Ishikawa (cell line): Measurements from ENCODE around the gene PIP4K2C.

Experiments
- CEBPB ChIP-seq: IDR thresholded peaks from 2 replicates; pipeline ENCODE4 v1.6.1; 2012
- CREB1 ChIP-seq: IDR thresholded peaks from 2 replicates; pipeline ENCODE4 v1.6.1; 2012; ENCODE audit warnings: low read depth
- EGR1 ChIP-seq: IDR thresholded peaks from 2 replicates; pipeline ENCODE4 v1.6.1; 2012
- EP300 ChIP-seq: IDR thresholded peaks from 2 replicates; pipeline ENCODE4 v1.6.1; 2012; ENCODE audit warnings: borderline replicate concordance
- FOXM1 ChIP-seq: IDR thresholded peaks from 2 replicates; pipeline ENCODE4 v1.6.1; 2012; ENCODE audit warnings: low read depth, borderline replicate concordance
- MAX ChIP-seq: IDR thresholded peaks from 2 replicates; pipeline ENCODE4 v1.6.1; 2012
- NFIC ChIP-seq: IDR thresholded peaks from 2 replicates; pipeline ENCODE4 v1.6.1; 2012
- RAD21 ChIP-seq: IDR thresholded peaks from 2 replicates; pipeline ENCODE4 v1.6.1; 2012; ENCODE audit warnings: low read depth
- REST ChIP-seq: IDR thresholded peaks from 2 replicates; pipeline ENCODE4 v1.6.1; 2012; ENCODE audit warnings: low read depth, mild to moderate bottlenecking
- TAF1 ChIP-seq: IDR thresholded peaks from 2 replicates; pipeline ENCODE4 v1.6.1; 2012; ENCODE audit warnings: low read depth, mild to moderate bottlenecking
- TCF12 ChIP-seq: IDR thresholded peaks from 2 replicates; pipeline ENCODE4 v1.6.1; 2012; ENCODE audit warnings: low read depth
- TEAD4 ChIP-seq: IDR thresholded peaks from 2 replicates; pipeline ENCODE4 v1.6.1; 2012
- USF1 ChIP-seq: IDR thresholded peaks from 2 replicates; pipeline ENCODE4 v1.6.1; 2012
- YY1 ChIP-seq: IDR thresholded peaks from 2 replicates; pipeline ENCODE4 v1.6.1; 2012; ENCODE audit warnings: low read depth
- ZBTB7A ChIP-seq: IDR thresholded peaks from 2 replicates; pipeline ENCODE4 v1.6.1; 2012; ENCODE audit warnings: low read depth

Gene PIP4K2C

GRCh38 chr12:57637364-57637763 lies 46.4 kb downstream of the PIP4K2C start:
- TF ChIP-seq CREB1 (no peak), TCF12 (no peak), RAD21 (no peak), USF1 (no peak), EGR1 (no peak), MAX (no peak), TAF1 (no peak), TEAD4 (no peak), ZBTB7A (no peak), CEBPB (no peak), EP300 (no peak), YY1 (no peak), REST (no peak), FOXM1 (no peak), NFIC (no peak)

- TF ChIP-seq CEBPB, result no peak
- TF ChIP-seq REST, result no peak
- TF ChIP-seq TCF12, result no peak
- TF ChIP-seq MAX, result no peak
- TF ChIP-seq RAD21, result no peak
- TF ChIP-seq FOXM1, result no peak
- TF ChIP-seq TAF1, result no peak
- TF ChIP-seq YY1, result no peak
- no peak for TF ChIP-seq ZBTB7A
- TF ChIP-seq TEAD4, result no peak
- no peak for TF ChIP-seq NFIC
- no peak for TF ChIP-seq EGR1
- no peak for TF ChIP-seq CREB1
- TF ChIP-seq EP300, result no peak
- TF ChIP-seq USF1, result no peak
Measured at GRCh38 chr12:57638096-57638495, 47.1 kb downstream of the PIP4K2C start.

- TF ChIP-seq FOXM1, result no peak
- TF ChIP-seq YY1, result no peak
- no peak for TF ChIP-seq EP300
- no peak for TF ChIP-seq ZBTB7A
- no peak for TF ChIP-seq NFIC
- TF ChIP-seq MAX, result no peak
- TF ChIP-seq TAF1, result no peak
Measured at GRCh38 chr12:57640175-57641042, 49.4 kb downstream of the PIP4K2C start.

GRCh38 chr12:57641699-57642442 lies 50.9 kb downstream of the PIP4K2C start:
- TF ChIP-seq USF1 (no peak), FOXM1 (no peak), EGR1 (no peak), CREB1 (no peak), ZBTB7A (no peak), RAD21 (no peak)
